PFSK-1 (cell line): Measurements from ENCODE around the gene PRPSAP2.

ENCODE experiments used
- FOXP2 ChIP-seq: optimal IDR thresholded peaks from 2 replicates; pipeline ENCODE3; 2011; ENCODE audit warnings: borderline replicate concordance, control low read depth, inconsistent platforms; ENCODE audit not compliant: insufficient read depth; ENCODE audit errors: extremely low read length, extremely low read depth
- POLR2AphosphoS5 ChIP-seq: IDR thresholded peaks from 2 replicates; pipeline ENCODE4 v1.6.1; 2012; ENCODE audit warnings: low read depth, mild to moderate bottlenecking, control low read depth, low read length, moderate library complexity
- REST ChIP-seq, 2 experiments: IDR thresholded peaks; 2 replicates each; pipeline versions ENCODE4 v1.6.1 to v1.8.0; 2011 to 2012; ENCODE audit warnings: low read depth in 2 of 2, low read length in 2 of 2, control low read depth in 1 of 2, inconsistent platforms in 1 of 2, mild to moderate bottlenecking in 1 of 2, moderate library complexity in 1 of 2; ENCODE audit not compliant: insufficient read depth in 1 of 2
- SIN3A ChIP-seq: IDR thresholded peaks from 2 replicates; pipeline ENCODE4 v1.6.1; 2012; ENCODE audit warnings: mild to moderate bottlenecking, low read length, moderate library complexity, borderline replicate concordance; ENCODE audit not compliant: insufficient read depth
- TAF1 ChIP-seq: IDR thresholded peaks from 2 replicates; pipeline ENCODE4 v1.6.1; 2012; ENCODE audit warnings: low read length, control low read depth, borderline replicate concordance; ENCODE audit not compliant: insufficient read depth

The PRPSAP2 gene

GRCh38 chr17:18896947-18897346, 39.0 kb downstream of the PRPSAP2 start:
- TF ChIP-seq SIN3A, result no peak
- TF ChIP-seq REST (IDR thresholded peaks at IDR 0.05; ENCODE audit: insufficient read depth in 1 of 2, low read depth in 2 of 2, low read length in 2 of 2), result no peak
- no peak for TF ChIP-seq TAF1
- TF ChIP-seq FOXP2, result no peak
- TF ChIP-seq POLR2AphosphoS5, result no peak

GRCh38 chr17:18904482-18904881, 46.6 kb downstream of the PRPSAP2 start:
- no peak for TF ChIP-seq FOXP2

- TF ChIP-seq SIN3A (no peak), FOXP2 (no peak), REST (IDR thresholded peaks at IDR 0.05; ENCODE audit: insufficient read depth in 1 of 2, low read depth in 2 of 2, low read length in 2 of 2) (no peak), TAF1 (no peak), POLR2AphosphoS5 (no peak)
Measured at GRCh38 chr17:18905226-18905625, 47.3 kb downstream of the PRPSAP2 start.

GRCh38 chr17:18910326-18910725, 52.4 kb downstream of the PRPSAP2 start:
- TF ChIP-seq POLR2AphosphoS5, result no peak
- no peak for TF ChIP-seq FOXP2
- TF ChIP-seq REST (IDR thresholded peaks at IDR 0.05; ENCODE audit: insufficient read depth in 1 of 2, low read depth in 2 of 2, low read length in 2 of 2), result no peak
- TF ChIP-seq SIN3A, result no peak
- no peak for TF ChIP-seq TAF1

GRCh38 chr17:18910881-18911280, 53.0 kb downstream of the PRPSAP2 start:
- no peak for TF ChIP-seq SIN3A

- TF ChIP-seq POLR2AphosphoS5 (no peak), REST (IDR thresholded peaks at IDR 0.05; ENCODE audit: insufficient read depth in 1 of 2, low read depth in 2 of 2, low read length in 2 of 2) (no peak), FOXP2 (no peak), TAF1 (no peak), SIN3A (no peak)
Measured at GRCh38 chr17:18916816-18917500, 59.0 kb downstream of the PRPSAP2 start.
